Upper lobe of left lung (tissue), 6 donors: ENCODE results near the gene ODAPH. TPM values are rescaled to one million over a fixed set of nuclear protein-coding genes. Genes with fewer than 3 reads are reported as not detected.
"Not testable (repeated sequence)": the region's sequence is repeated elsewhere in the genome, so short reads cannot be mapped to it uniquely, and the experiment has no call there.

ENCODE experiments used
- ATAC-seq, 2 donors: fragments of 200-7000 bp; cut with Tn5 transposase; one replicate each; pipeline ENCODE4 v1.9.1; 2022; ENCODE audit warnings: mild to moderate bottlenecking in 2 of 2, moderate library complexity in 2 of 2; ENCODE audit not compliant: low FRiP score in 2 of 2
- DNase-seq, 2 donors: peaks; one replicate each; pipeline ENCODE4 v3.0.0-alpha.2; 2019 to 2020
- H3K27ac ChIP-seq, 4 donors: fragments of 200-600 bp; sonication (generic); one replicate each; pipeline ENCODE4 v1.5.1; 2016 to 2019
- H3K27me3 ChIP-seq, 4 donors: fragments of 200-600 bp; sonication (generic); one replicate each; pipeline ENCODE4 v1.5.1; 2017 to 2019
- H3K36me3 ChIP-seq, 4 donors: fragments of 200-600 bp; sonication (generic); one replicate each; pipeline ENCODE4 v1.5.1; 2016 to 2019
- H3K4me1 ChIP-seq, 4 donors: fragments of 200-600 bp; sonication (generic); one replicate each; pipeline ENCODE4 v1.5.1; 2018 to 2019
- H3K4me3 ChIP-seq, 4 donors: fragments of 200-600 bp; sonication (generic); one replicate each; pipeline ENCODE4 v1.5.1; 2017 to 2019; ENCODE audit warnings: mild to moderate bottlenecking in 2 of 4, moderate library complexity in 1 of 4
- H3K9me3 ChIP-seq, 4 donors: fragments of 200-600 bp; sonication (generic); one replicate each; pipeline ENCODE4 v1.5.1; 2018 to 2019
- CTCF ChIP-seq, 6 experiments: fragments of 450-650 bp in 4 of 6; fragments of 200-600 bp in 2 of 6; sonication (generic) in 2 of 6; IDR thresholded peaks; one replicate each; pipeline ENCODE4 v1.5.1; 2016 to 2019; ENCODE audit warnings: antibody characterized with exemption in 6 of 6
- EP300 ChIP-seq, 4 donors: sonication (generic); formaldehyde crosslinking; IDR thresholded peaks; one replicate each; pipeline ENCODE4 v1.5.1; 2017; ENCODE audit warnings: antibody characterized with exemption in 4 of 4, control low read depth in 2 of 4
- POLR2A ChIP-seq, 4 donors: fragments of 450-650 bp; IDR thresholded peaks; one replicate each; pipeline ENCODE4 v1.5.1; 2016 to 2017; ENCODE audit warnings: antibody characterized with exemption in 4 of 4, mild to moderate bottlenecking in 2 of 4
- POLR2AphosphoS5 ChIP-seq, 2 donors: sonication (generic); formaldehyde crosslinking; IDR thresholded peaks; one replicate each; pipeline ENCODE4 v1.5.1; 2017; ENCODE audit warnings: antibody characterized with exemption in 2 of 2
- WGBS, 2 donors: methylation state at CpG; one replicate each; pipeline ENCODE4 v1.1.5; 2017 to 2018; 5-methylcytosine and 5-hydroxymethylcytosine counted together
- total RNA-seq, 6 donors: library from RNA; depleted of rRNA in 4 of 6; stranded (reverse); fragments of >200 nt in 4 of 6; gene quantifications; one replicate each; pipeline versions ENCODE4 v1.1.0 to v1.2.1, GENCODE V29; 2016 to 2021
- donor health status: DM: no; HTN: no; CAD: no; lungs with moderate emphysema.
- donor health status: DM: no; HTN: yes; CAD: no; lungs with severe emphysema.

ODAPH gene
- total RNA-seq, 6 donors from 2014 or later, result not detected

DNA sequence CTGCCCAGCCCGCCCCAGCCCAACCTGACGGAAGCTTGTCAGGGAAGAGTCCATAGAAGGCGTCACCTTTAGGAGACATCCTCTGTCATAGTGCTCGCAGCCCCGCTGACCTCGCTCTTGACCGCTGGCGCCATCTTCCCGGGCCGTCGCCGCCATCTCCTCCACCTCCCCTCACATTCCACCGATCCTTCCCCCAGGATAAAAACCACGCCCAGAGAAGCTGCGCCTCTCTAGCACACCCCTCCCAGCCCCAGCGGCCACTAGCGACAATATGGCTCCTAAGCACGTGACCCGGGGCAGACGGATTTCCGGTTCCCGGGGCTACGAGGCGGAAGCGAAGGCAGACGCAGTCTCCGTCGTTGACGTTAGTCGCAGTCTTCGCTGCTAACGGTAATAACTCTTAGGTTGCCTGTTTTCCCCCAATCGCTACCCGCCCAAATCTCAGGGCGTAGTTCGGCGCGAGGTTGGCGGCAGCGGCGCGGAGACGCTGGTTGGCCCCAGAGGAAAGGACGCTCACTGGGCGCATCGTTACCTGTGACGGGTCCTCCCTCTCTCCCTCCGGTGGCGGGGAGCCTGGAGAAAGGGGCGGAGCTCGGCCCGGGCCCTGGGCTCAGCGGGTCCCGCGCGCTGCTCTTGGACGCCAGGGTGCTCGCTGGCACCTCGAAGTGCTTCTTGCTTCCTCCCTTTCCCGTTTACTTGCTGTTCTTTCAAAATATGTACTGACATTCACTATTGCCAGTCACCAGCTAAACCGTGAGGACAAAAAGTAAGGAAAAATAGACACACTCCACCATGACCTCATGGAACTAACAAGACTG is 41.5 kb upstream of the ODAPH start, which contains the start of the genes RCHY1 and THAP6:
Gene RCHY1, minus strand, starts transcription at position 273 of the 818 bp plus-strand sequence. Its CDS starts 117 bp downstream, at position 156.
Gene THAP6, plus strand, starts transcription at position 343 of the 818 bp plus-strand sequence. CDS start 980 bp downstream, outside the sequence.
- 0% methylated on average over 17 to 47 of the region's 61 CpGs for WGBS, 2 donors
- peak; percentile 95 to 97 for DNase-seq
- ATAC-seq, result peak; percentile 99

GRCh38 chr4:75514949-75515612 is 40.8 kb upstream of the ODAPH start:
- Histone ChIP-seq H3K4me3 (peak overlapping the region; percentile 63 to 80 (median 76)), H3K4me1 (peaks cover 34 to 51% (median 45%) of the 10 kb centered on the region in 4 donors), H3K27ac (peak overlapping the region; percentile 94 to 99 (median 97)), H3K27me3 (no peaks in the 10 kb centered on the region), H3K36me3 (peaks cover 3 to 23% (median 8%) of the 10 kb centered on the region in 4 donors), H3K9me3 (no peaks in the 10 kb centered on the region)
- ATAC-seq (no peak), DNase-seq (no peak)
- WGBS, 2 donors, result 48 to 66% methylated on average over 9 of the region's 9 CpGs
- TF ChIP-seq EP300 (IDR thresholded peaks at IDR 0.05) (no peak), CTCF (IDR thresholded peaks at IDR 0.05) (no peak), POLR2AphosphoS5 (IDR thresholded peaks at IDR 0.05) (no peak), POLR2A (IDR thresholded peaks at IDR 0.05) (no peak)

More for the DNA sequence above, 41.5 kb upstream of the ODAPH start, which contains the start of the genes RCHY1 and THAP6:
- Histone ChIP-seq H3K27me3 (no peaks in the 10 kb centered on the region), H3K27ac (peak within 1 kb of the TSS; percentile 94 to 99 (median 97)), H3K36me3 (peaks cover 3 to 23% (median 8%) of the 10 kb centered on the region in 4 donors), H3K4me1 (peaks cover 39 to 54% (median 45%) of the 10 kb centered on the region in 4 donors), H3K9me3 (no peaks in the 10 kb centered on the region), H3K4me3 (peak within 1 kb of the TSS; percentile 63 to 80 (median 76))
- TF ChIP-seq CTCF (IDR thresholded peaks at IDR 0.05) (peak in 3 of 6 experiments; percentile 32 to 54 (median 33)), POLR2AphosphoS5 (IDR thresholded peaks at IDR 0.05) (peak; percentile 97), EP300 (IDR thresholded peaks at IDR 0.05) (peak in 1 of 4 donors; percentile 48), POLR2A (IDR thresholded peaks at IDR 0.05) (peak in 3 of 4 donors; percentile 62 to 93 (median 85))

DNA sequence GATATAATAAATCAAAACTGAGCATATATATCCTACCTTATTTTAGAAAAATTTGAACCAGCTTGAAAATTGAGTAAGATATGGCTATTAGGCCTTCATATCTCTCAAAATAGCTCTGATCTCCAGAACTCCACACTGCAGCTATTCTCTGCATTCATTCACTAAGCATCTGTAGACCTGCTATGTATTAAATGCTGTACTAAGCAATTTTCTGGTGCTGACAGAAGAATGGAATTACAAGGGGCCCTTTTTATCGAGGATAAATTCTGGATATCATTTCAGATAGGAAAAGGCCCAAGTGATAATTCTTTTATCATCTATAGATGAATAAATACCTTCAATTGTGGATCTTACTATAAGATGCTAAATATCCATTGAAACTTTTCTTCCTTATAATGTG is 39.7 kb upstream of the ODAPH start:
- Histone ChIP-seq H3K4me3 (no peak overlapping the region), H3K9me3 (no peaks in the 10 kb centered on the region), H3K27ac (no peak overlapping the region), H3K27me3 (no peaks in the 10 kb centered on the region), H3K36me3 (peaks cover 3 to 27% (median 8%) of the 10 kb centered on the region in 4 donors), H3K4me1 (peaks cover 25 to 40% (median 37%) of the 10 kb centered on the region in 4 donors)
- TF ChIP-seq POLR2AphosphoS5 (IDR thresholded peaks at IDR 0.05), result no peak
- no peak for TF ChIP-seq EP300 (IDR thresholded peaks at IDR 0.05)
- TF ChIP-seq CTCF (IDR thresholded peaks at IDR 0.05), result no peak
- TF ChIP-seq POLR2A (IDR thresholded peaks at IDR 0.05), result no peak
- no peak for ATAC-seq
- DNase-seq, result no peak
- 91 to 100% methylated on average over 1 of the region's 1 CpG for WGBS, 2 donors

GRCh38 chr4:75519452-75519851 is 36.4 kb upstream of the ODAPH start:
- not testable (repeated sequence) for ATAC-seq, H3K27ac ChIP-seq, DNase-seq, H3K27me3 ChIP-seq, H3K9me3 ChIP-seq, H3K4me3 ChIP-seq
- peaks cover 4 to 16% (median 12%) of the 10 kb centered on the region in 4 donors for H3K4me1 ChIP-seq
- WGBS, 2 donors, result 89 to 94% methylated on average over 3 to 5 of the region's 7 CpGs
- peaks cover 5 to 50% (median 12%) of the 10 kb centered on the region in 4 donors for H3K36me3 ChIP-seq

- Histone ChIP-seq H3K27ac (no peak overlapping the region), H3K36me3 (peaks cover 9 to 81% (median 22%) of the 10 kb centered on the region in 4 donors), H3K4me1 (no peaks in the 10 kb centered on the region), H3K4me3 (no peak overlapping the region), H3K9me3 (no peaks in the 10 kb centered on the region), H3K27me3 (no peaks in the 10 kb centered on the region)
- no peak for ATAC-seq
- no peak for DNase-seq
- TF ChIP-seq EP300 (IDR thresholded peaks at IDR 0.05) (no peak), POLR2A (IDR thresholded peaks at IDR 0.05) (no peak), CTCF (IDR thresholded peaks at IDR 0.05) (no peak), POLR2AphosphoS5 (IDR thresholded peaks at IDR 0.05) (no peak)
- 86% methylated on average over 1 of the region's 1 CpG for WGBS, 2 donors
Measured at GRCh38 chr4:75525086-75525485, 30.8 kb upstream of the ODAPH start.
